ENCODE results near the gene IGDCC3.

GRCh38 chr15:65305776-65306175 is 72.0 kb downstream of the IGDCC3 start:
- TF ChIP-seq CTCF (IDR thresholded peaks at IDR 0.05) = no peak
- no peak for TF ChIP-seq POLR2A (IDR thresholded peaks at IDR 0.05)
- no peak for TF ChIP-seq POLR2AphosphoS5 (IDR thresholded peaks at IDR 0.05)
- no peak for TF ChIP-seq EP300 (IDR thresholded peaks at IDR 0.05)

Data from upper lobe of left lung (tissue), 4 donors.